Measurements from ENCODE around the gene COL1A2.

- TF ChIP-seq POLR2AphosphoS5 (IDR thresholded peaks at IDR 0.05; ENCODE audit: low read depth, low read length): no peak
- TF ChIP-seq EZH2phosphoT487 (IDR thresholded peaks at IDR 0.05; ENCODE audit: borderline replicate concordance): no peak
- TF ChIP-seq EZH2 (IDR thresholded peaks at IDR 0.05): no peak
- no peak for TF ChIP-seq CTCF (IDR thresholded peaks at IDR 0.05 in 2 of 3, conservative IDR thresholded peaks at IDR 0.05 in 1 of 3; ENCODE audit: borderline replicate concordance in 1 of 3, insufficient read depth in 1 of 3, low read depth in 2 of 3, low read length in 2 of 3)
- TF ChIP-seq MAX (IDR thresholded peaks at IDR 0.05): no peak
- TF ChIP-seq POLR2A (IDR thresholded peaks at IDR 0.05; ENCODE audit: borderline replicate concordance, extremely low read depth, insufficient read depth, insufficient read length): no peak
Measured at GRCh38 chr7:94414481-94414880, 19.8 kb downstream of the COL1A2 start.

All from HCT116 (cell line).